HG03060 (cell line): ENCODE data around the gene FAHD1.
"Not testable (repeated sequence)": the region's sequence is repeated elsewhere in the genome, so short reads cannot be mapped to it uniquely, and the experiment has no call there.

Experiments used
- ATAC-seq: cut with Tn5 transposase; IDR thresholded peaks from one replicate; pipeline ENCODE4 v1.9.1; 2021; ENCODE audit warnings: low read depth, moderate number of reproducible peaks; ENCODE audit not compliant: unreplicated experiment

Gene FAHD1

GRCh38 chr16:1834096-1834495 is 7.1 kb downstream of the FAHD1 start:
- ATAC-seq = no peak

DNA sequence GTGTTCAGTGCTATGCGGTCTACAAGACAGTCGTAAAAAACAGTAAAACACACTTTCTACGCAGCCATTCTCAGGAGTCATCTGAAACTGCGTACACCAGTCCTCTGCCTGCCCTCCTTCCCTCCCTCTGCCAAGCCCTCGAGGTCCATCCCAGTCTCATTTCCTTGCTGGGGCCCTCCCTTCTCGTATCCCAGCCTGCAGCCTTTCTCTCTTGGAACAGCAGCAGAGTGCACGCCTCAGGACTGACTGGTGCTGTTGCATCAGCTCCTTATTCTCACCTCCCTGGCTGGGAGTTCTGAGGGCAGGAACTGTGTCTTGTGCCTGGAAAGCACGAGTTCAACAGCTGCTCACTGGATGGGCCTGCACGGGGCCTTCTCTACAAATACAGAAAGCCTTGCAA is 12.5 kb downstream of the FAHD1 start:
- ATAC-seq = no peak

GRCh38 chr16:1845985-1846384 is 19.0 kb downstream of the FAHD1 start:
- no peak for ATAC-seq

- ATAC-seq = no peak
These were observed 19.4 kb downstream of the FAHD1 start for GRCh38 chr16:1846416-1846815.

DNA sequence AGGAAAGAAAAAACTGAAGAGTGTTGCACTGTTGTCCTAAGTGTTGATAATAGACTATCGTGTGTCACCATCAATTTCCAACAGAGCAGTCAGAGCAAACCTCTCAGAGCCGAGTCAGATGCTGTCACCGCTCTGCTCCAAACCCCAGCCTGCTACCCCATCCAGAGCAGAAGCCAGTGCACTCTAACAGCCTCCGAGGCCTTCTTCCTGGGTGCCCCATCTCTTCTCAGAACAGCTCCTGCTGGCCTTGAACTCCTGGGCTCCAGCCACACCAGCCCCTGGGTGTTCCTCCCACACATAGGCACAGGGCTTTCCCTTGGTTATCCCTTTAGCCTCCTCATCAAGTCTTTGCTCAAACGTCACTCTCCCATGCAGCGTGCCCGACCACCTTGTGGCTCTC is 24.0 kb downstream of the FAHD1 start:
- ATAC-seq = no peak

GRCh38 chr16:1851793-1852192 is 24.8 kb downstream of the FAHD1 start:
- no peak for ATAC-seq

- ATAC-seq = no peak
These were observed 30.6 kb downstream of the FAHD1 start for GRCh38 chr16:1857433-1858097.

GRCh38 chr16:1858189-1858865 is 31.3 kb downstream of the FAHD1 start:
- ATAC-seq = no peak

DNA sequence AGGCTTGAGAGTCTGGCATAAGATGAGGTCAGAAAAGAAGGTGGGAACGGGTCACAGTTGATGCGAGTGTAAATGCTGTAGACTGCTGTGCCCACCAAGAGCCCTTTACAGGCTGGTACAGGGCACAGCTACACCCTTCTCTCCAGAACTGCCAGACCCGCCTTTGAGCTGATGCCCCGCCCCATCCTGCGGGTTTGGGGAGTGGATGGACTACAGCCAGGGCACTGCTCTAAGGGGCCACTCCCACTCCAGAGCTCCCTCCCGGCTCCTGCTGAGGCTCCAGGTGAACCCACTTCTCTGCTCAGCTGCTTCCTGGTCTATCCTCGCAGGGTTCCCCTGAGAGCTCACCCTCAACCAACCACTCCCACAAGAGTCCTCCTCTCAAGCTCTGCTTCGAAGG is 32.6 kb downstream of the FAHD1 start:
- ATAC-seq = no peak

- no peak for ATAC-seq
These were observed 34.7 kb downstream of the FAHD1 start for GRCh38 chr16:1861730-1862129.

DNA sequence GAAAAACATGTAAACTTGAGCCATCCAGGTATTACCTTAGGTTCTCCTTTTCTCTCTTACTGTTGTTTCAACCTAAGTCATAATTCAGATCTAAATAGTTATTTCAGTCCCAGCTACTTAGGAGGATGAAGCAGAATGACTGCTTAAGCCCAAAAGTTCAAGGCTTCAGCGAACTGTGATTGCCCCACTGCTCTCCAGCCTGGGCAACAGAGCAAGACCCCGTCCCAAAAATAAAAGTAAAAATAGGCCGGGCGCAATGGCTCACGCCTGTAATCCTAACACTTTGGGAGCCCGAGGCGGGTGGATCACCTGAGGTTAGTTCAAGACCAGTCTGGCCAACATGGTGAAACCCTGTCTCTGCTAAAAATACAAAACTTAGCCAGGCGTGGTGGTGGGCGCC is 35.4 kb downstream of the FAHD1 start:
- no peak for ATAC-seq

GRCh38 chr16:1863681-1864460 is 36.9 kb downstream of the FAHD1 start:
- no peak for ATAC-seq

GRCh38 chr16:1865902-1866690 is 39.1 kb downstream of the FAHD1 start:
- no peak for ATAC-seq

- no peak for ATAC-seq
These were observed 43.5 kb downstream of the FAHD1 start for GRCh38 chr16:1870365-1871082.

- ATAC-seq = no peak
These were observed 45.1 kb downstream of the FAHD1 start, which contains the start of gene MEIOB for GRCh38 chr16:1871974-1872635. MEIOB (minus strand) TSS chr16:1872164; CDS start chr16:1868175, 3,989 bp downstream.

GRCh38 chr16:1874854-1875253 is 47.8 kb downstream of the FAHD1 start:
- no peak for ATAC-seq

- not testable (repeated sequence) for ATAC-seq
These were observed 49.1 kb downstream of the FAHD1 start for GRCh38 chr16:1876066-1876465.

GRCh38 chr16:1876468-1876867 is 49.5 kb downstream of the FAHD1 start:
- no peak for ATAC-seq

GRCh38 chr16:1877089-1877488 is 50.1 kb downstream of the FAHD1 start:
- ATAC-seq = no peak

- no peak for ATAC-seq
These were observed 50.8 kb downstream of the FAHD1 start for GRCh38 chr16:1877804-1878203.
